SU-DHL-6 (cell line): ENCODE results near the gene HOXA11.

Experiments
- CTCF ChIP-seq: fragments of 200-600 bp; sonication (generic); IDR thresholded peaks from one replicate; pipeline ENCODE4 v1.5.1; 2017; ENCODE audit warnings: antibody characterized with exemption, mild to moderate bottlenecking, low read length, moderate library complexity; ENCODE audit not compliant: insufficient read depth, poor library complexity, severe bottlenecking
- EZH2phosphoT487 ChIP-seq: fragments of 200-600 bp; sonication (generic), shearing (Covaris generic); conservative IDR thresholded peaks from 2 replicates; pipeline ENCODE4 v1.6.1; 2018; ENCODE audit warnings: mild to moderate bottlenecking, antibody characterized with exemption, low read length, moderate library complexity, mixed read lengths

GRCh38 chr7:27211764-27212204 lies 26.8 kb upstream of the HOXA11 start:
- no peak for TF ChIP-seq CTCF
- no peak for TF ChIP-seq EZH2phosphoT487
